Karpas-422 (cell line): ENCODE data around the gene SPI1. TPM values are rescaled to one million over a fixed set of nuclear protein-coding genes. Genes with fewer than 3 reads are reported as not detected.

Source experiments
- DNase-seq: peaks from one replicate; pipeline ENCODE4 v3.0.0-alpha.2; 2015
- H2AFZ ChIP-seq: fragments of 200-600 bp; sonication (generic); 2 replicates; pipeline ENCODE4 v1.6.1; 2014; ENCODE audit warnings: antibody characterized with exemption, low read length, mixed read lengths
- H3K27ac ChIP-seq: fragments of 200-600 bp; sonication (generic); 2 replicates; pipeline ENCODE4 v1.5.1; 2014; ENCODE audit warnings: mild to moderate bottlenecking, low read length, moderate library complexity
- H3K27me3 ChIP-seq: fragments of 200-600 bp; sonication (generic); 2 replicates; pipeline ENCODE4 v1.6.1; 2014; ENCODE audit warnings: low read length, mixed read lengths
- H3K36me3 ChIP-seq: fragments of 200-600 bp; sonication (generic); 2 replicates; pipeline ENCODE4 v1.6.1; 2014; ENCODE audit warnings: low read length, mixed read lengths; ENCODE audit not compliant: insufficient read depth
- H3K4me1 ChIP-seq: fragments of 200-600 bp; sonication (generic); 2 replicates; pipeline ENCODE4 v1.6.1; 2014; ENCODE audit warnings: mild to moderate bottlenecking, low read length, mixed read lengths
- H3K4me2 ChIP-seq: fragments of 200-600 bp; sonication (generic); 2 replicates; pipeline ENCODE4 v1.6.1; 2014; ENCODE audit warnings: low read length, low read depth, mild to moderate bottlenecking; ENCODE audit not compliant: poor library complexity, severe bottlenecking
- H3K4me3 ChIP-seq: fragments of 200-600 bp; sonication (generic); 2 replicates; pipeline ENCODE4 v1.5.1; 2014; ENCODE audit warnings: mild to moderate bottlenecking, antibody characterized with exemption, low read length, mixed read lengths
- H3K79me2 ChIP-seq: fragments of 200-600 bp; sonication (generic); 2 replicates; pipeline ENCODE4 v1.6.1; 2014; ENCODE audit warnings: mild to moderate bottlenecking, low read length, mixed read lengths
- H3K9ac ChIP-seq: fragments of 200-600 bp; sonication (generic); 2 replicates; pipeline ENCODE4 v1.6.0; 2014; ENCODE audit warnings: low read length
- H3K9me2 ChIP-seq: fragments of 200-600 bp; sonication (generic), shearing (Covaris generic); replicated peaks from 2 replicates; pipeline ENCODE4 v1.6.0; 2014; ENCODE audit warnings: mild to moderate bottlenecking, low read length, moderate library complexity; ENCODE audit not compliant: insufficient read depth
- H3K9me3 ChIP-seq: fragments of 300-700, 200-600 bp; sonication (generic); 2 replicates; pipeline ENCODE4 v1.6.1; 2014; ENCODE audit warnings: low read length, mixed read lengths
- H4K20me1 ChIP-seq: fragments of 200-600 bp; sonication (generic); 2 replicates; pipeline ENCODE4 v1.6.1; 2014; ENCODE audit warnings: mild to moderate bottlenecking, antibody characterized with exemption, low read length, low read depth; ENCODE audit not compliant: insufficient read depth
- total RNA-seq: library from RNA; depleted of rRNA; stranded (reverse); fragments of >200 nt; shearing (Covaris generic); gene quantifications from 2 replicates; pipeline ENCODE4 v1.2.3, GENCODE V29; 2014; ENCODE audit warnings: low replicate concordance; rRNA removed

Gene SPI1
- 114 and 198 TPM in 2 replicates for total RNA-seq

GRCh38 chr11:47378010-47378835 lies at the start of gene SPI1:
Gene SPI1 (minus strand): TSS chr11:47378547. CDS start chr11:47378353, 194 bp downstream.
- H3K79me2 ChIP-seq: peaks cover 57% of the 10 kb centered on the region
- H3K9me3 ChIP-seq: no peaks in the 10 kb centered on the region
- H3K27me3 ChIP-seq: no peaks in the 10 kb centered on the region
- peaks cover 21% of the 10 kb centered on the region for H3K36me3 ChIP-seq
- peaks cover 37% of the 10 kb centered on the region for H3K4me1 ChIP-seq
- no peak within 1 kb of the TSS for H2AFZ ChIP-seq
- peaks cover 17% of the 10 kb centered on the region for H4K20me1 ChIP-seq
- H3K4me3 ChIP-seq: peak within 1 kb of the TSS; percentile 84
- H3K9ac ChIP-seq: peak within 1 kb of the TSS; percentile 90
- peak within 1 kb of the TSS; percentile 84 for H3K4me2 ChIP-seq
- peak; percentile 96 for DNase-seq
- no peaks in the 10 kb centered on the region for H3K9me2 ChIP-seq
- H3K27ac ChIP-seq: peak within 1 kb of the TSS; percentile 93

DNA sequence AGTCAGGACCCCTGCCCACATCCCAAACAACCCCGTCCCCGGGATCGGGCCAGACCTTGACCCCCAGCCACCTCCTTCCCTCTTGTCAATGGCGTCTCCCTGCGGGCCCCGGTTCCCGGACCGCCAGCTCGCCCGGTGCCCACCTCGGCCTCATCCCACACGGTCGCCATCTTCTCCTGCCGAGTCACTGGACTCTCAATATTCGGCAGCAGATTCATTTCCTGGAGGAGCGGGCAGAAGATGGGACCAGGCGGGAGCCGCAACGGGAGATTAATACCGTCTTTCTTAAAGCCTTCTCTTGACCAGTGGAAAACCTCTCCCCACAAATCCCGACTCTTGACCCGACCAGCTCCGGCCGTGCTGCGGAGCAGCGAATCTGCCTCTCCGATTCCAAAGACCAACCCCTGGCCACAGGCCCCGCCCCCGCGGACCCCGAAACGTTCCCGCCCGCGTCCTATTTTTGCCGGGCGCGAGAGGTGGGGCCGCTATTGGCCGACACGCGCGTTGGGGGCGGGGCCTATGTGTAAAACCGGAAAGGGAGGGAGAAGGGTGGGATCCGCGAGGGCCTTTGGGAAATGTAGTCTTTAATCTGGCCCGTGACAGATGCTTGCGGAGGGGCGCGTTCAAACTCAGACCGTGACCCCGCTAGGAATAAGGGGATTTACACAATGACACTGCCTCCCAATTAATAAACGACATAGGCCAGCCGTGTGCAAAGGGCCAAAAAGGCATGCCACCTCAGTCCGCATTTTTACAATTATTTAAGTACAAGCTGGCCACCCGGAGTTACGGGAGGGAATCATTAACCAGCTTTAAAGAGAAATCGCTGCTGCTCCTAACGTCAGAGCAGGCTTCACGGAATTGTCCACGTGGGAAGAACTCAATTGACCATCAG lies 48.0 kb upstream of the SPI1 start, which contains the start of gene PSMC3:
Gene PSMC3, minus strand, starts transcription at position 378 of the 895 bp plus-strand sequence. Its CDS starts 160 bp downstream, at position 218.
- peak; percentile 99 for DNase-seq
- Histone ChIP-seq H3K9ac (peak within 1 kb of the TSS; percentile 92), H2AFZ (peak within 1 kb of the TSS; percentile 99), H3K36me3 (peaks cover 17% of the 10 kb centered on the region), H3K4me2 (peak within 1 kb of the TSS; percentile 97), H3K27ac (peak within 1 kb of the TSS; percentile 66), H3K4me1 (peaks cover 19% of the 10 kb centered on the region), H3K79me2 (peaks cover 25% of the 10 kb centered on the region), H3K27me3 (no peaks in the 10 kb centered on the region), H4K20me1 (no peaks in the 10 kb centered on the region), H3K9me2 (no peaks in the 10 kb centered on the region), H3K4me3 (peak within 1 kb of the TSS; percentile 92), H3K9me3 (no peaks in the 10 kb centered on the region)

GRCh38 chr11:47425611-47426010 lies 47.3 kb upstream of the SPI1 start:
- H3K4me1 ChIP-seq: peaks cover 19% of the 10 kb centered on the region
- H3K9me2 ChIP-seq: no peaks in the 10 kb centered on the region
- peaks cover 25% of the 10 kb centered on the region for H3K79me2 ChIP-seq
- H3K36me3 ChIP-seq: peaks cover 19% of the 10 kb centered on the region
- peak overlapping the region; percentile 97 for H3K4me2 ChIP-seq
- peak overlapping the region; percentile 92 for H3K4me3 ChIP-seq
- no peaks in the 10 kb centered on the region for H3K9me3 ChIP-seq
- peak; percentile 64 for DNase-seq
- H3K27me3 ChIP-seq: no peaks in the 10 kb centered on the region
- H4K20me1 ChIP-seq: no peaks in the 10 kb centered on the region
- H3K9ac ChIP-seq: peak overlapping the region; percentile 92
- no peak overlapping the region for H2AFZ ChIP-seq
- peak overlapping the region; percentile 66 for H3K27ac ChIP-seq

DNA sequence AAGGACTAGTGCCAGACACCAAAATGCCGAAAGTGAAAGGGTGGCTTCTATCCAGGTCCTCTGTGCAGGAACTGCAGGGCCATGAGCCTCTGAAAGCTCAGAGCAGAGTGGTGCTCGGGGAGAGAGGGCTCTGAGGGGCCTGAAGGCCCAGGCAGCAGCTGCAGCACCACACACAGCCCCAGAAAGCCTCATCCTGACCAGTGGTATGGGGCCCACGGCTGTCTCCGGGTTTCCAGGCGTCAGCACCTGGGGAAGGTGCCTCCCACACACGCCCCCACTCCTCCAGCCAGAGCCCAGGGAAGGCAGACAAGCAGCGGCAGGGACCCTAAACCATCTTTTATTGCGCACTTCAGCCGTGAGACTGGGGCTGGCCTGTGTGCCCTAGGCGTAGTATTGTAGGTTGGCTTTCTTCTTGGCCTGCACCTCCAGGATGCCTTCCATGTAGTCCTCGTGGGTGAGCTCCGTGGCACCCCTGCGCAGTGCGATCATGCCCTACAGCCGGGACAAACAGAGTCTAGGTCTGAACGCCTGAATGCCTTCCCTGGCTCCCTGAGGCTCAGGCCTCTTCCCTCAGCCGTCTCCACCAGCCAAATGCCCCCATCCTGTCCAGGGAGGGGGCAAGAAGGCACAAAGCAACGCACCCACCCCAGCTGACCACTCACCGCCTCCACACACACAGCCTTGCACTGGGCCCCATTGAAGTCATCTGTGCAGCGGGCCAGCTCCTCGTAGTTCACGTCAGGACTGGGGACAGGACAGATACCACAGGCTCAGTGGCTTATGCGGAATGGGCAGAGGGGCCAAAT lies 40.3 kb upstream of the SPI1 start:
- no peak overlapping the region for H3K27ac ChIP-seq
- no peaks in the 10 kb centered on the region for H3K79me2 ChIP-seq
- no peak for DNase-seq
- H3K4me1 ChIP-seq: no peaks in the 10 kb centered on the region
- peaks cover 18% of the 10 kb centered on the region for H3K36me3 ChIP-seq
- H4K20me1 ChIP-seq: no peaks in the 10 kb centered on the region
- no peak overlapping the region for H3K4me3 ChIP-seq
- no peak overlapping the region for H3K9ac ChIP-seq
- H2AFZ ChIP-seq: no peak overlapping the region
- no peak overlapping the region for H3K4me2 ChIP-seq
- no peaks in the 10 kb centered on the region for H3K9me2 ChIP-seq
- no peaks in the 10 kb centered on the region for H3K27me3 ChIP-seq
- H3K9me3 ChIP-seq: no peaks in the 10 kb centered on the region

- H3K9ac ChIP-seq: no peak overlapping the region
Observed at GRCh38 chr11:47417712-47418111, 39.4 kb upstream of the SPI1 start.

GRCh38 chr11:47415949-47416472 lies 37.7 kb upstream of the SPI1 start:
- Histone ChIP-seq H2AFZ (no peak overlapping the region), H3K36me3 (peaks cover 6% of the 10 kb centered on the region; the same call in 1 of the 2 replicates)

More at GRCh38 chr11:47417712-47418111, 39.4 kb upstream of the SPI1 start:
- Histone ChIP-seq H3K9me2 (no peaks in the 10 kb centered on the region), H3K79me2 (no peaks in the 10 kb centered on the region), H3K36me3 (peaks cover 15% of the 10 kb centered on the region), H3K4me3 (no peak overlapping the region), H3K27me3 (no peaks in the 10 kb centered on the region), H3K4me2 (no peak overlapping the region), H3K4me1 (no peaks in the 10 kb centered on the region), H3K9me3 (no peaks in the 10 kb centered on the region), H3K27ac (no peak overlapping the region), H4K20me1 (no peaks in the 10 kb centered on the region), H2AFZ (no peak overlapping the region)
- no peak for DNase-seq

DNA sequence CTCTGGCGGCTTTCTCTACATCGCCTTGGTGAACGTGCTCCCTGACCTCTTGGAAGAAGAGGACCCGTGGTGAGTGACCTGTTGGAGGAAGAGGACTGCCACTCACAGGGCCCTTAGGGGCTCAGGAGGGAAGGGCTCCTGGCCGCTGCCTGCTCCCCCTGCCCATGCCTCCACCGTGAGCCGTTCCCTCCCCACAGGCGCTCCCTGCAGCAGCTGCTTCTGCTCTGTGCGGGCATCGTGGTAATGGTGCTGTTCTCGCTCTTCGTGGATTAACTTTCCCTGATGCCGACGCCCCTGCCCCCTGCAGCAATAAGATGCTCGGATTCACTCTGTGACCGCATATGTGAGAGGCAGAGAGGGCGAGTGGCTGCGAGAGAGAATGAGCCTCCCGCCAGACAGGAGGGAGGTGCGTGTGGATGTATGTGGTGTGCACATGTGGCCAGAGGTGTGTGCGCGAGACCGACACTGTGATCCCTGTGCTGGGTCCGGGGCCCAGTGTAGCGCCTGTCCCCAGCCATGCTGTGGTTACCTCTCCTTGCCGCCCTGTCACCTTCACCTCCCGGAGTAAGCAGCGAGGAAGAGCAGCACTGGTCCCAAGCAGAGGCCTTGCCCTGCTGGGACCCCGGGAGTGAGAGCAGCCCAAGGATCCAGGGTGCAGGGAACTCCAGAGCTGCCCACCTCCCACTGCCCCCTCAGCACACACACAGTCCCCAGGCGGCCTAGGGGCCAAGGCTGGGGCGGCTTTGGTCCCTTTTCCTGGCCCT lies 36.9 kb upstream of the SPI1 start:
- H3K4me3 ChIP-seq: no peak overlapping the region
- no peak overlapping the region for H3K27ac ChIP-seq
- H3K9me2 ChIP-seq: no peaks in the 10 kb centered on the region
- H3K4me2 ChIP-seq: no peak overlapping the region
- H3K4me1 ChIP-seq: peaks cover 6% of the 10 kb centered on the region
- H2AFZ ChIP-seq: no peak overlapping the region
- H3K9ac ChIP-seq: no peak overlapping the region
- 0 out of 2 replicates have a peak, but pooled peaks cover 2% of the 10 kb centered on the region for H3K79me2 ChIP-seq
- no peak for DNase-seq
- no peaks in the 10 kb centered on the region for H3K9me3 ChIP-seq
- no peaks in the 10 kb centered on the region for H4K20me1 ChIP-seq
- no peaks in the 10 kb centered on the region for H3K27me3 ChIP-seq
- peaks cover 5% of the 10 kb centered on the region; the same call in 1 of the 2 replicates for H3K36me3 ChIP-seq

More at GRCh38 chr11:47415949-47416472, 37.7 kb upstream of the SPI1 start:
- DNase-seq: no peak
- Histone ChIP-seq H3K9me3 (no peaks in the 10 kb centered on the region), H3K4me1 (no peaks in the 10 kb centered on the region), H3K9me2 (no peaks in the 10 kb centered on the region), H3K27me3 (no peaks in the 10 kb centered on the region), H3K9ac (no peak overlapping the region), H4K20me1 (no peaks in the 10 kb centered on the region), H3K4me2 (no peak overlapping the region), H3K4me3 (no peak overlapping the region), H3K79me2 (no peaks in the 10 kb centered on the region), H3K27ac (no peak overlapping the region)
